ENCODE data around the gene ALK. TPM values are rescaled to one million over a fixed set of nuclear protein-coding genes. Genes with fewer than 3 reads are reported as not detected.

ALK gene
- total RNA-seq, 1 experiment from 2014 or later: 0.26 TPM

GRCh38 chr2:29789911-29790485 is 131.4 kb downstream of the ALK start:
- DNase-seq (ENCODE audit: low spot score): no peak

DNA sequence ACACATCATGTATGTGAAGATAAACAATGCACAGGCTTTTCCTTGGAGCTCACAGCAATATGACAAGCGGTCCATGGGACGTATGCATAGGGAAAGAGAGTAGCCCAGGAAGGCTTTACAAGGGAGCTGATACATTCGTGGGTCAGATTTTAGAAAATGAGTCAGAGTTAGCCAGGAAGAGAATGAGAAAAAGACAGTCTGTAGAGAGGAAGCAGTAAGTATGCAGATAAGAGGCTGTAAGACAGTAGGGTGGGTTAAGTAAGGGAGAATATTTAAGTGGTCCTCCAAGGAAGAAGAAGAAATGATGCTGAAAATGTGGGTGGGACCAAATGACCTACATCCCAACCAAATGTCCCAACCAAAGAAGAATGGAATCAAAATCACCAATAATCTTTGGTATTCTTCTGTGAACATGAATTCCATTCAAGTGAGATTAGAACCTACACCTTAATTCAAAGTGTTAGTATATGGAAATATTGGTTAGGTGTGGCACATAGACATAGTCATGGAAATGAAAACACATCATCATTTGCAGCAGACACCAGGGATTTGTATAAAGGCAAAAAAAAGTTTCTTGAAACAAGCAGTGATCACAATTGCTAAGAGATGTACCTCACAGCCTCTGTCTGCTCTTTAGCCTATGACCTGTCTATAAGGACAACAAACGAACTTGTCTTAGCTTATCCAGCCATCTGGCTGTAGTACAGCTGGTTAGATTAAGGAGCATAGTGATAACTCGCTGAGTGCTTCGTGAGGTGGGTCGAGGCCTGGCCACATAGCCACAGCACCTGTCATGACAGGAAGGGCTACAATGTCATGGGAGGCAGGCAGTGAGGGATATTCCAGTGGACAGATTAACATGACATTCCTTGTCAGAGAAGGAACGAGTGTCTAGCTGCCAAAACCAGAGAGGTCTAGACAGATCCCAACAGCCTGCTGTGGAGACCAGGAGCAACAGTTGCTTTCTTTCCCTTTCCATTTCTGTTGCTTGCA is 133.6 kb downstream of the ALK start:
- no peak for DNase-seq (ENCODE audit: low spot score)

GRCh38 chr2:29786361-29786760 is 135.0 kb downstream of the ALK start:
- no peak for DNase-seq (ENCODE audit: low spot score)

GRCh38 chr2:29783666-29784065 is 137.7 kb downstream of the ALK start:
- DNase-seq (ENCODE audit: low spot score): no peak

- no peak for DNase-seq (ENCODE audit: low spot score)
Measured at GRCh38 chr2:29782549-29783458, 138.6 kb downstream of the ALK start.

GRCh38 chr2:29782087-29782486 is 139.3 kb downstream of the ALK start:
- no peak for DNase-seq (ENCODE audit: low spot score)

DNA sequence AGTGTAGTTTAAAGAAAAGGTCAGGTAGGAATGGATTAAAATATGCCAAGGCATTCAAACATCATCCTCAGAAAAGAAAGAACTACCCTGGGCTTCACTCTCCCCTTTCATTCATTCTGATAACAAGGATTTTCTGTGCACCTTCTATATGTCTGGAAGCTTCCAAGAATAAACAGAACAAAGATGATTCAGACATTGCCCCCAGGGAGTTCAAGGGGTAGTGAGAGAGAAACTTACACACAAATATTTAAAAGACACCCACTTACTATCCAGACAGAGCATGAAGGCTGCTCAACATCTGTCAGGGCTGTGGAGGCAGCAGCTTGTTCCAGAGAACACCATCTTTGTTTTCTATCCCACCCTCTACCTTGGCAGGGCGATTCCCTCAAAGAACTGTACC is 140.5 kb downstream of the ALK start:
- DNase-seq (ENCODE audit: low spot score): no peak

- no peak for DNase-seq (ENCODE audit: low spot score)
Measured at GRCh38 chr2:29777161-29777560, 144.2 kb downstream of the ALK start.

DNA sequence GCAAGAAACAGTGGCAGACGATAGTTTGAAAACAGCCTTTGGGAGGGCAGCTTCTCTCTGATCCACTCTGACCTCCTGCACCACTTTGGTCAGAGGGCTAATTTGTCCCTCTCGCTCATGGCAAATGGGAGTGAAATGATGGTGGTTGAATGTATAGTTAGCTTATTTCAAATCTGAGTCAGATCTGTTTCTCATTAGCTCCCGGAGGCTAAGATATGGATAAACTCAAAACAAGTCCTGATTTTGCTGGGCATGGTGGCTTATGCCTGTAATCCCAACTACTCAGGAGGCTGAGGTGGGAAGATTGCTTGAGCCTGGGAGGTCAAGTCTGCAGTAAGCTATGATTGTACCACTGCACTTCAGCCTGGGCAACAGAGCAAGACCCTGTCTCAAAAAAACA is 145.0 kb downstream of the ALK start:
- no peak for DNase-seq (ENCODE audit: low spot score)

- DNase-seq (ENCODE audit: low spot score): no peak
Measured at GRCh38 chr2:29775937-29776336, 145.4 kb downstream of the ALK start.

DNA sequence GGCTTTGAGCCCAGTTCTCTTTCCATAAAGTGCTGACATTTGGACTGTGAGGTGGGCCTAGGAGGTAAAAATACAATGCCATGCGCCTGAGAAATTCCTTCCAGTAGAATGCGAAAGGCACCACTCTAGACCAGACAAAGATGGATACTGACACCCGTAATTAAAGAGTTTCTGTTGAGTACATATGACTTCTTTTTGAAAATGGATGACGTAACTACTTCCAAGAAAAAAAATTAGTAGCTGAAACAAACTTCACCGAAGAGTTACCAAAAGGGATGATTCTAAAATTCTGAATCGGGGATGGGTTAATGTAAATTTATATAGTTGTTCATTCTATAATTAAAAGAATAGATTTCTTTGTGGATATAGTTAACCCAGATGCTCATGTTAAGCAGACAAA is 146.8 kb downstream of the ALK start:
- no peak for DNase-seq (ENCODE audit: low spot score)

DNA sequence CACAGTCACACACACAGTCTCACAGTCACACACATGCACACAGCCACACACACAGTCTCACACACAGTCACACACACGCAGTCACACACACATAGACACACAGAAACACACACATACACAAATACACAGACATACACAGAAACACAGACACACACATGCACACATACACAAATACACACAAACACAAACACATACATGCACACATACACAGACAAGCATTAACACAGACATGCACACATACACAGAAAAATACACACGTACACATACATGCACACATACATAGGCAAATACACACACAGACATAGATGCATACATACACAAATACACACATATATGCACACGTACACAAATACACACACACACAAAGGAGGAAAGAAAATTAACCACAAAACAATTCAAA is 150.5 kb downstream of the ALK start:
- DNase-seq (ENCODE audit: low spot score): no peak

GRCh38 chr2:29769847-29770246 is 151.5 kb downstream of the ALK start:
- no peak for DNase-seq (ENCODE audit: low spot score)

DNA sequence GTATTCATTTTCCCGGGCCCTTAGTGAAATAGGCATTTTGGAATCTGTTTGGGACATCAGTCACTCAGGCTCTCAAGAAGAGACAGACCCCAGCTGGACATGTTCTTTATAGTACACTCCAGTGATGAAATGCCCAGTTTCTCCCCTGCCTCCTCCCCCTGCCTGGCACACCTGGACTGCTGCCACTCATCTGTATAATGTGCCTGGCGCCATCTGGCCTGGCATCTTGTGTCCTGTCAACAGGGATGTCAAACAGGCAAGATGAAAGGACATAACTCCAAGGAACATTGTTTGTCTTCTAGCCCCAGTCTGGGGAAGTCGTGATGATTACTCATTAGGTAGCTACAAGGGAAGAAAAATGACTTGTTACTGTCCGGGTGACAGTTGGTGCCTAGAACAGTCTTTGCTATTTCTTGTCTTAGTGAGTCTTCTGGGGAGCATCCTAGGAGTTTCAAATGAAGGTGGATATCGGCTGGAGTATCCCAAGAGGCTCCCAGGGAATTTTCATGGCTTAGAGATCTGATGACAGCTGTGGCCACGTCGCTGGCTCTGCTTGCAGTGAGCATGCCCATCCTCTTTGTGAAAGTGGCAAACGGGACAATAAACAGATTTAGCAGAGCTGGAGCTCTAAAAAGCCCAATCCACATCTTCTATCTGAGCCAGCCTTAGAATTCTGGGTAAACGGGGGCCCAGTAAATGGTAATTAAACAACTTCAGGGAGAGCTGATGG is 153.6 kb downstream of the ALK start:
- DNase-seq (ENCODE audit: low spot score): no peak

- no peak for DNase-seq (ENCODE audit: low spot score)
Measured at GRCh38 chr2:29766191-29766590, 155.2 kb downstream of the ALK start.

DNA sequence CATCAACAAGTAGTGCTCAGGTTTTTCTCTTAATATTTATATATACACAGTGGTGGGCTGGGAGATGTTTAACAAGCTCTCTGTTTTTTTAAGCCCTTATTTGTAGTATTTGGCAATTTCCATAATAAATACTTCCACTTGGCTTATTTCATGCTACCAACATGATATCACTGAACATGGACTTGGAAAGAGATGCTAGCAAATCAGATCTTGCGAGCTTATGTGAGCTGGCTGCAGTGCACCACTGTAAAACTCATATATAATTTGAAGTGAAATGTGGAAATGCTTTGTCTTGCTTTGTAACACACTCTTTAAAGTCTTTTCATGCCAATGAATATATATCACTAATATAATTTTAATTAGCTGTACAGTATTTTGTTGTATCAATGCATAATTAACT is 155.7 kb downstream of the ALK start:
- DNase-seq (ENCODE audit: low spot score): no peak

DNA sequence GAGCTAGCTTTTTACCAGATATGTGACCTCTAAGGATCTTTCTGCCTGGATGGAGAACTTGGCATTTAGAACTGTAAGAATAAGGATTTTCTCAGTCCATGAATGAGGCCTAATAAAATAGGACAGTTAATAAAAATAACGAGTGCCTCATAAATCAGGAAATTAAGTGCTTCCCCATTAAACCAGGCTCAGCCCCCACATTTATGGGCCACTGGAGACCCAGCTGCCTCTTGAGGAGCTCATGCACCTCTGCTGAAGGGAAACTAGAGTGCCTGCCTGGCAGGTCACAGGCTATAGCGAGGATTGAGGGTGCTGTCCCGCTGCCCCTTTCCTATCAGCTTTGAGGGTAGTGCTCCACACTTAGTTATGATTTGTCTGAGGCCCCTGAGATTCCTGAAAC is 158.0 kb downstream of the ALK start:
- no peak for DNase-seq (ENCODE audit: low spot score)

- no peak for DNase-seq (ENCODE audit: low spot score)
Measured at GRCh38 chr2:29762239-29762638, 159.1 kb downstream of the ALK start.

DNA sequence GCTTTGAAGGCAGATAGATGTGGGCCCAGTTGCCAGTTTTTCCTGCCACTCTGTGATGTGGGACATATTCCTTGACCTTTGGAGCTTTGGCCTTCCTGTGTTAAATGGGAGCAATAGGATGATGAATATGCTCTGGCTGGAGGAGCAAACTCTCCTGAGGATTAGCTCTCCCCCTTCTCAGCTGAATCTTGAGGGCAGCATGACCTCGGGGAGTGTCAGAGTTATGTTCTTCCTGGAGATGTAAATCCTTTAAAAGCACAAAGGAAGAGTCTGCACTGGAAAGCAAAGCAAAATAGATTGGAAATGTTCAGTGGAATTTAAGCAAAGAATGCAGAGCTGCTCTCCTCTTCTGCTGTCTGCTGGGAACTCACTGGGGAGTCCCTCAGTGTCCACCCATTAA is 160.1 kb downstream of the ALK start:
- no peak for DNase-seq (ENCODE audit: low spot score)

DNA sequence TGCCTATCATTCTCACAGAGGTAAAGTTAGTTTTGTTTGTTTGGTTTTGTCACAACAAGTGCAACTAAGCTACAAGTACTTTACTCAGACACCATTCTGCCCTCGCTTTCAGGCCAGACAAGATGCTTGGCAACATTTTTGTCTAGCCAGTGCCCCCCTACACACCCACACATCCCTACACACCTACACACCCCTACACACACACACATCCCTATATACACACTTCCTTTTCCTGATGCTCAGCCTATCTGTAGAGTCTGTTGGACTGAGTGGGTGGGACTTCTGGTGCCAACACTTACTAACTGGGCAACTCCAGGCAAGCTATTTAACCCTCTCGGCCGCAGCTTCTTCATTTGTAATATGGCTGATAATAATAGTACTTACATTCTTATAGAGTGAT is 161.4 kb downstream of the ALK start:
- no peak for DNase-seq (ENCODE audit: low spot score)

- no peak for DNase-seq (ENCODE audit: low spot score)
Measured at GRCh38 chr2:29759360-29759759, 162.0 kb downstream of the ALK start.

- DNase-seq (ENCODE audit: low spot score): no peak
Measured at GRCh38 chr2:29755829-29756228, 165.6 kb downstream of the ALK start.

All from A172 (cell line).